RPMI7951 (cell line): ENCODE data around the gene PAX3. TPM values are rescaled to one million over a fixed set of nuclear protein-coding genes. Genes with fewer than 3 reads are reported as not detected.

Experiments
- total RNA-seq: library from RNA; depleted of rRNA; stranded (reverse); fragments of >200 nt; shearing (Covaris generic); gene quantifications from 2 replicates; pipeline ENCODE4 v1.2.3, GENCODE V29; 2014; rRNA removed

The PAX3 gene
- total RNA-seq, 1 experiment from 2014 or later = 35.4 TPM

Other genes starting within 250 kb of the PAX3 start
- 0.10 TPM in 1 of 2 replicates, not detected in the other for gene SGPP2, start 125.5 kb upstream of the PAX3 start, total RNA-seq